SK-N-MC (cell line): ENCODE results near the gene CREB3.

Experiments
- DNase-seq: peaks from one replicate; pipeline ENCODE4 v3.0.0-alpha.2; 2011; ENCODE audit warnings: low read depth, low spot score
- H3K27ac ChIP-seq: fragments of 200-600 bp; sonication (generic); 2 replicates; pipeline ENCODE4 v1.5.1; 2016; ENCODE audit warnings: mixed run types
- H3K36me3 ChIP-seq: fragments of 200-600 bp; sonication (generic); 2 replicates; pipeline ENCODE4 v1.6.1; 2017; ENCODE audit warnings: antibody characterized with exemption, low read length, mixed read lengths; ENCODE audit not compliant: insufficient read depth
- H3K4me3 ChIP-seq: fragments of 200-600 bp; sonication (generic); 2 replicates; pipeline ENCODE4 v1.5.1; 2016
- H3K9ac ChIP-seq: fragments of 200-600 bp; sonication (generic); 2 replicates; pipeline ENCODE4 v1.8.0; 2017; ENCODE audit warnings: mixed run types, mixed read lengths; ENCODE audit not compliant: insufficient read length
- H3K9me3 ChIP-seq: fragments of 200-600 bp; sonication (generic); 2 replicates; pipeline ENCODE4 v1.6.1; 2017; ENCODE audit warnings: low read depth, mild to moderate bottlenecking, antibody characterized with exemption, low read length, moderate library complexity, mixed read lengths
- EZH2 ChIP-seq: fragments of 200-600 bp; sonication (generic); IDR thresholded peaks from one replicate; pipeline ENCODE4 v1.6.1; 2017; ENCODE audit warnings: antibody characterized with exemption
- FOXP2 ChIP-seq: optimal IDR thresholded peaks from 2 replicates; pipeline ENCODE3; 2011; ENCODE audit warnings: mild to moderate bottlenecking, moderate library complexity; ENCODE audit not compliant: insufficient read depth; ENCODE audit errors: extremely low read length, control extremely low read depth
- POLR2AphosphoS5 ChIP-seq: IDR thresholded peaks from 2 replicates; pipeline ENCODE4 v1.6.1; 2012; ENCODE audit warnings: mild to moderate bottlenecking, low read depth, low read length, borderline replicate concordance

Gene CREB3

DNA sequence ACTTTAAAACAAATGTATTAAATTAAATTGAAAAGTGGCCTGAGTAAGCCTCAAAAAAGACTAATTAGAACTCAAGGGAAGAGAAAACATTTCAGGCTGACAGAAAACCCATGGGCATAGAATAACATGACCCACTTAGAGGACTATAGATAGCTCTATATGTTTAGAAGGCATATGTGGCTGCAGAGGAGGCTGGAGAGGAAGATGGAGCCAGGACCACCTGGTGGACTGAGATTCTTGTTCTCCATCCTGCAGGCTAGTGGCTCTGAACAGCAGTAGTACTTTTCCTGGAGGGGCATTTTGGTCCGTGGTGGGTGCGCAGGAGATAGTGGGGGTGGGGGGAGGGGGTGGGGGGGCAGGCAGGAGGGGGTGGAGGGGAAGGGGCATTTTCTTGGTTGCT lies 48.6 kb downstream of the CREB3 start:
- TF ChIP-seq POLR2AphosphoS5 (no peak), EZH2 (no peak), FOXP2 (no peak)
- no peak for DNase-seq
- Histone ChIP-seq H3K9me3 (no peaks in the 10 kb centered on the region), H3K4me3 (no peak overlapping the region), H3K9ac (no peak overlapping the region), H3K27ac (no peak overlapping the region), H3K36me3 (0 out of 2 replicates have a peak, but pooled peaks cover 3% of the 10 kb centered on the region)

DNA sequence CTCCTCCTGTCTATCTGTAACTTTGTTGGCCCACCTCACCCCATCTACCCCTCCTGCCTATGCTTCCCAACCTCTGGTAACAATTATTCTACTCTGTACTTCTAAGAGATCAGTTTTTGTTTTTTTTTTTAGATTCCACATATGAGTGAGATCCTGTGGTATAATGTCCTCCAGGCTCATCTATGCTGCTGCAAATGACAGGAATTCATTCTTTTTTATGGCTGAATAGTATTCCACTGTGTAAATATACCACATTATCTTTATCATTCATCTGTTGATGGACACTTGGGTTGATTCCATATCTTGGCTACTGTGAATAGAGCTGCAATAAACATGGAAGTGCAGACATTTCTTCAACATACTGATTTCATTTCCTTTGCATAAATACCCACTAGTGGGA lies 51.0 kb downstream of the CREB3 start:
- Histone ChIP-seq H3K27ac (no peak overlapping the region), H3K4me3 (no peak overlapping the region), H3K9ac (no peak overlapping the region), H3K36me3 (0 out of 2 replicates have a peak, but pooled peaks cover 3% of the 10 kb centered on the region), H3K9me3 (no peaks in the 10 kb centered on the region)
- no peak for DNase-seq
- TF ChIP-seq FOXP2 (no peak), EZH2 (no peak), POLR2AphosphoS5 (no peak)
